Lower leg skin (tissue), 4 donors: ENCODE measurements around the gene ZNF556. TPM values are rescaled to one million over a fixed set of nuclear protein-coding genes. Genes with fewer than 3 reads are reported as not detected.

ENCODE experiments used
- DNase-seq, 2 donors: peaks; one replicate each; pipeline ENCODE4 v3.0.0-alpha.2; 2019; ENCODE audit warnings: low spot score in 2 of 2
- H3K4me3 ChIP-seq: fragments of 200-600 bp; sonication (generic); 2 replicates; pipeline ENCODE4 v1.5.1; 2017; ENCODE audit warnings: mild to moderate bottlenecking, low read depth; ENCODE audit not compliant: poor library complexity, severe bottlenecking
- CTCF ChIP-seq, 3 donors: fragments of 450-650 bp; IDR thresholded peaks; one replicate each; pipeline ENCODE4 v1.5.1; 2016; ENCODE audit warnings: antibody characterized with exemption in 3 of 3, mild to moderate bottlenecking in 3 of 3, moderate library complexity in 2 of 3
- POLR2A ChIP-seq, 2 donors: fragments of 450-650 bp; IDR thresholded peaks; one replicate each; pipeline ENCODE4 v1.6.1; 2016 to 2017; ENCODE audit warnings: antibody characterized with exemption in 2 of 2, mild to moderate bottlenecking in 1 of 2, moderate library complexity in 1 of 2
- WGBS, 2 donors: methylation state at CpG; one replicate each; pipeline ENCODE4 v1.1.5; 2018; 5-methylcytosine and 5-hydroxymethylcytosine counted together
- intact Hi-C: fragments of 100-400 bp; cut with DNase I; formaldehyde crosslinking; loops from one replicate; pipeline ENCODE4 v1.15.0; 2023; ENCODE audit warnings: low total_unique reads
- total RNA-seq, 4 donors: library from RNA; depleted of rRNA; stranded (reverse); fragments of >200 nt; gene quantifications; one replicate each; pipeline ENCODE4 v1.1.0, GENCODE V29; 2016

ZNF556 gene
- total RNA-seq, 4 donors from 2014 or later = 0.03 TPM; not detected in 3

GRCh38 chr19:2926341-2927031 lies 59.4 kb downstream of the ZNF556 start:
- DNase-seq = peak in 1 of 2 donors; percentile 76
- H3K4me3 ChIP-seq = no peak overlapping the region
- TF ChIP-seq POLR2A (IDR thresholded peaks at IDR 0.05) (no peak), CTCF (IDR thresholded peaks at IDR 0.05) (no peak)
- intact Hi-C loops = no loop called here
- 87 to 89% methylated on average over 49 to 53 of the region's 53 CpGs for WGBS, 2 donors

DNA sequence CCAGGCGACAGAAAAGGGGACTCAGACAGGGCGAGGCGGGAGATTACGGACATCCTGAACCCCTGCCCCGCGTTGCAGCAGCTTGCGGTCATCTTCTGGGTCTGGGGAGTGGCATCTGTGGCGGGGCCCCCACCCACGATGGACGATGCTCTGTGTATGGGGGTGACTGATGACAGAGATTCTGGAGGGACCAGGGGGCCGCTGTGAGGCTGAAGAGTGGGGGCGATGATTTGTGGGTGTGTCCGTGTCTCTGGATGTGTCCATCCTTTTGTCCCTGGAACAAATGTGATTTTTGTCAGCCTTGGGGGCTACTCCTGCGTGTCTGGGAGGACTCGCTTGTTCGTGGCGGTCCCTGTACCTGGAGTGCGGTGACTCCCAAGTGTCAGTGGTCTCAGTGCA lies 59.9 kb downstream of the ZNF556 start:
- peak in 1 of 2 donors; percentile 59 for DNase-seq
- WGBS, 2 donors = 98 to 99% methylated on average over 18 of the region's 18 CpGs
- no peak for TF ChIP-seq CTCF (IDR thresholded peaks at IDR 0.05)
- TF ChIP-seq POLR2A (IDR thresholded peaks at IDR 0.05) = no peak
- H3K4me3 ChIP-seq = no peak overlapping the region
- intact Hi-C loops = no loop called here

Other genes starting within 250 kb of the ZNF556 start
- 1 to 10 TPM in 3 of 4 donors, under 1 TPM in 1; 0.59 to 3.4 (median 2.4) TPM for gene GNG7, start 164.6 kb upstream of the ZNF556 start, total RNA-seq
- gene DIRAS1, start 146.0 kb upstream of the ZNF556 start, total RNA-seq = 1 to 10 TPM in 3 of 4 donors, under 1 TPM in 1; 0.46 to 6.1 (median 3.4) TPM
- gene SLC39A3, start 127.3 kb upstream of the ZNF556 start, total RNA-seq = 10 to 100 TPM; 20.2 to 27.0 (median 21.6) TPM
- gene SGTA, start 84.1 kb upstream of the ZNF556 start, total RNA-seq = 10 to 100 TPM; 37.9 to 49.5 (median 44.1) TPM
- 10 to 100 TPM; 35.9 to 56.5 (median 43.7) TPM for gene THOP1, start 81.8 kb upstream of the ZNF556 start, total RNA-seq
- 1 to 10 TPM; 6.2 to 8.6 (median 7.3) TPM for gene ZNF554, start 47.5 kb upstream of the ZNF556 start, total RNA-seq
- gene ZNF555, start 25.9 kb upstream of the ZNF556 start, total RNA-seq = 1 to 10 TPM; 2.4 to 5.5 (median 3.6) TPM
- gene ZNF57, start 33.6 kb downstream of the ZNF556 start, total RNA-seq = 10 to 100 TPM; 21.0 to 33.9 (median 29.2) TPM
- 1 to 10 TPM; 3.7 to 5.9 (median 4.8) TPM for gene ZNF77, start 77.6 kb downstream of the ZNF556 start, total RNA-seq
- gene TLE6, start 110.2 kb downstream of the ZNF556 start, total RNA-seq = 1 to 10 TPM in 2 of 4 donors, not detected in 2; 1.5 to 1.8 TPM
- 10 to 100 TPM; 25.3 to 40.1 (median 33.5) TPM for gene TLE2, start 161.9 kb downstream of the ZNF556 start, total RNA-seq
- 100 to 1,000 TPM; 329 to 533 (median 387) TPM for gene TLE5, start 195.2 kb downstream of the ZNF556 start, total RNA-seq
- gene GNA11, start 227.0 kb downstream of the ZNF556 start, total RNA-seq = 10 to 100 TPM; 42.5 to 63.8 (median 56.5) TPM